Mammary epithelial cell (primary cell): ENCODE results near the gene FHL3.

Source experiments
- CTCF ChIP-seq, 2 donors: IDR thresholded peaks in 1 of 2; conservative IDR thresholded peaks in 1 of 2; 2 replicates each; pipeline ENCODE4 v1.5.1; 2011 to 2012; ENCODE audit warnings: inconsistent platforms in 2 of 2, low read length in 2 of 2, mild to moderate bottlenecking in 2 of 2, control low read depth in 1 of 2, low read depth in 1 of 2; ENCODE audit not compliant: insufficient read depth in 1 of 2; ENCODE audit errors: extremely low read depth in 1 of 2
- EZH2 ChIP-seq: IDR thresholded peaks from 2 replicates; pipeline ENCODE4 v1.6.1; 2012; ENCODE audit warnings: low read length, inconsistent platforms, borderline replicate concordance

- no peak for TF ChIP-seq CTCF (conservative IDR thresholded peaks at IDR 0.05 in 1 of 2, IDR thresholded peaks at IDR 0.05 in 1 of 2; ENCODE audit: extremely low read depth in 1 of 2, insufficient read depth in 1 of 2, low read depth in 1 of 2, low read length in 2 of 2)
- TF ChIP-seq EZH2: no peak
Observed at GRCh38 chr1:38014724-38015424, 9.6 kb upstream of the FHL3 start.
